GM18519 (cell line): ENCODE measurements around the gene RCAN3.
"Not testable (repeated sequence)": the region's sequence is repeated elsewhere in the genome, so short reads cannot be mapped to it uniquely, and the experiment has no call there.

ENCODE experiments used
- ATAC-seq: cut with Tn5 transposase; IDR thresholded peaks from one replicate; pipeline ENCODE4 v1.9.1; 2021; ENCODE audit warnings: mild to moderate bottlenecking, moderate library complexity; ENCODE audit not compliant: unreplicated experiment, low FRiP score

The RCAN3 gene

GRCh38 chr1:24544239-24544638 lies 41.6 kb downstream of the RCAN3 start:
- ATAC-seq, result no peak

- ATAC-seq, result no peak
Observed at GRCh38 chr1:24545662-24546061, 43.0 kb downstream of the RCAN3 start.

GRCh38 chr1:24547195-24547594 lies 44.6 kb downstream of the RCAN3 start:
- no peak for ATAC-seq

- ATAC-seq, result no peak
Observed at GRCh38 chr1:24548070-24548469, 45.4 kb downstream of the RCAN3 start.

GRCh38 chr1:24549210-24549609 lies 46.6 kb downstream of the RCAN3 start:
- ATAC-seq, result not testable (repeated sequence)

- no peak for ATAC-seq
Observed at GRCh38 chr1:24551290-24551959, 48.8 kb downstream of the RCAN3 start.

- no peak for ATAC-seq
Observed at GRCh38 chr1:24551960-24552571, 49.4 kb downstream of the RCAN3 start.

GRCh38 chr1:24553931-24554330 lies 51.3 kb downstream of the RCAN3 start:
- ATAC-seq, result no peak

- no peak for ATAC-seq
Observed at GRCh38 chr1:24554714-24555113, 52.1 kb downstream of the RCAN3 start.

- ATAC-seq, result no peak
Observed at GRCh38 chr1:24555591-24556413, 53.2 kb downstream of the RCAN3 start, which contains the start of gene NCMAP. NCMAP (plus strand) TSS chr1:24556087; CDS start chr1:24595431, 39,344 bp downstream.

- no peak for ATAC-seq
Observed at GRCh38 chr1:24556414-24556795, 53.8 kb downstream of the RCAN3 start.

GRCh38 chr1:24557220-24557619 lies 54.6 kb downstream of the RCAN3 start:
- no peak for ATAC-seq

GRCh38 chr1:24557711-24558131 lies 55.1 kb downstream of the RCAN3 start:
- no peak for ATAC-seq

GRCh38 chr1:24558455-24558854 lies 55.8 kb downstream of the RCAN3 start:
- no peak for ATAC-seq

GRCh38 chr1:24558902-24559791 lies 56.5 kb downstream of the RCAN3 start:
- ATAC-seq, result no peak

- no peak for ATAC-seq
Observed at GRCh38 chr1:24560361-24560760, 57.7 kb downstream of the RCAN3 start.

GRCh38 chr1:24562625-24563024 lies 60.0 kb downstream of the RCAN3 start:
- ATAC-seq, result no peak

- no peak for ATAC-seq
Observed at GRCh38 chr1:24564695-24565094, 62.1 kb downstream of the RCAN3 start.

- ATAC-seq, result no peak
Observed at GRCh38 chr1:24566236-24566867, 63.7 kb downstream of the RCAN3 start.

- no peak for ATAC-seq
Observed at GRCh38 chr1:24567792-24568388, 65.3 kb downstream of the RCAN3 start.
